PC-3 (cell line): ENCODE data around the gene NEUROG3. TPM values are rescaled to one million over a fixed set of nuclear protein-coding genes. Genes with fewer than 3 reads are reported as not detected.

ENCODE experiments used
- ATAC-seq: fragments of 200-7000 bp; cut with Tn5 transposase; 2 replicates; pipeline ENCODE4 v1.9.1; 2020; ENCODE audit warnings: mild to moderate bottlenecking, moderate library complexity
- BruUV-seq: library from RNA; stranded (reverse); fragments of 400-500 nt; replicated peaks from 2 replicates; lab custom pipeline; 2021; lab: Mats Ljungman, UMichigan
- CTCF ChIA-PET: fragments of 300-600 bp; sonication (Branson Sonifier 250); formaldehyde crosslinking; loops from one replicate; lab custom pipeline; 2022; ENCODE audit warnings: antibody characterized with exemption; lab: Charles Lee
- POLR2A ChIA-PET: fragments of 300-600 bp; sonication (Branson Sonifier 250); formaldehyde crosslinking; loops from one replicate; lab custom pipeline; 2022; ENCODE audit warnings: antibody characterized with exemption; ENCODE audit not compliant: unreplicated experiment; lab: Charles Lee
- DNase-seq: peaks from one replicate; pipeline ENCODE4 v3.0.0-alpha.2; 2015
- H2AFZ ChIP-seq: fragments of 300-600 bp; sonication (generic); 2 replicates; pipeline ENCODE4 v1.6.0; 2016; ENCODE audit warnings: antibody characterized with exemption, low read length
- H3F3A ChIP-seq: fragments of 300-600 bp; sonication (generic); one replicate; pipeline ENCODE4 v1.6.0; 2017; ENCODE audit warnings: antibody characterized with exemption, low read length, control low read depth, mild to moderate bottlenecking; ENCODE audit not compliant: unreplicated experiment
- H3K27ac ChIP-seq: fragments of 300-600 bp; sonication (generic); 2 replicates; pipeline ENCODE4 v1.5.1; 2016; ENCODE audit warnings: mild to moderate bottlenecking, low read length
- H3K27me3 ChIP-seq: fragments of 300-600 bp; sonication (generic); 2 replicates; pipeline ENCODE4 v1.6.1; 2016; ENCODE audit warnings: low read length, mixed read lengths
- H3K36me3 ChIP-seq: fragments of 300-600 bp; sonication (generic); 2 replicates; pipeline ENCODE4 v1.6.1; 2016; ENCODE audit warnings: low read depth, mixed run types, low read length, mixed read lengths
- H3K4me1 ChIP-seq: fragments of 300-600 bp; sonication (generic); 2 replicates; pipeline ENCODE4 v1.5.1; 2016; ENCODE audit warnings: low read length; ENCODE audit not compliant: insufficient read depth
- H3K4me2 ChIP-seq: fragments of 300-600 bp; sonication (generic); 2 replicates; pipeline ENCODE4 v1.6.0; 2016; ENCODE audit warnings: low read length
- H3K4me3 ChIP-seq: fragments of 300-600 bp; sonication (generic); 2 replicates; pipeline ENCODE4 v1.5.1; 2016; ENCODE audit warnings: mild to moderate bottlenecking, low read length, mixed read lengths
- H3K79me2 ChIP-seq: fragments of 300-600 bp; sonication (generic); 2 replicates; pipeline ENCODE4 v1.6.1; 2017; ENCODE audit warnings: low read length, mixed read lengths
- H3K9ac ChIP-seq: fragments of 300-600 bp; sonication (generic); 2 replicates; pipeline ENCODE4 v1.6.0; 2016; ENCODE audit warnings: mild to moderate bottlenecking, low read length
- H3K9me2 ChIP-seq: fragments of 300-600 bp; sonication (generic); replicated peaks from 2 replicates; pipeline ENCODE4 v1.6.1; 2016; ENCODE audit warnings: mixed run types, low read length, mixed read lengths
- H3K9me3 ChIP-seq: fragments of 300-600 bp; sonication (generic); 2 replicates; pipeline ENCODE4 v1.6.1; 2016; ENCODE audit warnings: low read length, mixed read lengths
- H4K20me1 ChIP-seq: fragments of 300-600 bp; sonication (generic); 2 replicates; pipeline ENCODE4 v1.6.1; 2016; ENCODE audit warnings: low read length, mixed read lengths
- EZH2 ChIP-seq: fragments of 300-600 bp; sonication (generic); IDR thresholded peaks from one replicate; pipeline ENCODE4 v1.6.1; 2017; ENCODE audit warnings: antibody characterized with exemption, mild to moderate bottlenecking, low read length; ENCODE audit not compliant: unreplicated experiment
- EZH2phosphoT487 ChIP-seq: fragments of 300-600 bp; sonication (generic); IDR thresholded peaks from 2 replicates; pipeline ENCODE4 v1.6.1; 2018; ENCODE audit warnings: mild to moderate bottlenecking, antibody characterized with exemption, low read length, borderline replicate concordance
- intact Hi-C: fragments of 100-400 bp; cut with micrococcal nuclease; formaldehyde crosslinking; loops from 2 replicates; pipeline ENCODE4 v1.9.0; 2023
- total RNA-seq: library from RNA; depleted of rRNA; stranded (reverse); fragments of >200 nt; gene quantifications from 2 replicates; pipeline ENCODE4 v1.2.3, GENCODE V29; 2014
- TF ChIP-seq, protein P1 (sequence below): fragments of 300-600 bp; sonication (generic); conservative IDR thresholded peaks from 2 replicates; pipeline ENCODE4 v1.5.1; 2017; ENCODE audit warnings: antibody characterized with exemption, low read depth, mild to moderate bottlenecking, low read length

NEUROG3 gene
- total RNA-seq, 1 experiment from 2014 or later = not detected

DNA sequence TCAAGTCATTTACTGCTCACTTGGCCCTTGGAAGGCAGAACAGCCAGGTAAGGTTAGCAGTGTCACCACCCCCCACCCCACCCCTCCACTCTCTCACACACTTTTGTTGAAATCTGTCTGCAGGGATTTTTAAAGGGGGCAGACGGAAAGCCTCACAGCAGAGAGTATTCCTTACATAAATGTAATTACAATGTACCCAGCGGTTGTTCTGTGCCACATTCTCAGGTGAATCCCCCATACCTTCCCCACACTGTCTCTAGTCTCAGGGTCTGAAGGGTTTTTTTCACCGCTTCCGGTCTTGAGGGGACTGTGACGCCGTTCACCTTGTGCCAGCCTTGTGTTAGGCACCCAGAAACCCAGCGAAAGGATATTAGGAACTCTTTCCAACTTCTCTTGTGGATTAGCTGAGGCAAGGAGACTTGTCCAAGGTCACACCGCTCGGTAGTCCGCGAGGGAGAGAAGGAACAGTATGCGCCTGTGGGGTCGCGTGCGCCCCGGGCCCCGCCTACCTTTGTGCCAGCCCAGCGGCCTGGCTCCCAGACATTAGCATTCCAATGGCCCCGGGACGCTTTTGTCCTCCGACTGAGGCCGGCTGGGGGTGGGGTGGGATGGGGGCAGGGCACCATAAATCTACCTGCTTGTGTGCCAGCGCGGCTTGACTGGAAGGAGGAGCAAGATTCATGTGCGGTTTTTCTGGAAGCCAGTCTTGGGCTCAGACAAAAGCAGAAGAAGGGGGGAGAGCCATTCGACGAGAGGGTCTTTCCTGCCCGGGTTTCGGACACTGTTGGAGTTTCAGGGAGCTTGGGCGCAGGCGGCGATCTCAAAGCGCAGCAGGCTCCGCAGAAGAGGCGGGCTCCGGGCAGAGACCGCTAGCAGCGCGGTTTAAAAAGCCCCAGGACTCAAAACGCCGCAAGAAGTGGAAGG, 4.5 kb downstream of the NEUROG3 start:
- H3K9ac ChIP-seq = no peak overlapping the region
- DNase-seq (no peak), ATAC-seq (no peak)
- no peaks in the 10 kb centered on the region for H3K36me3 ChIP-seq
- no peak overlapping the region for H3K4me2 ChIP-seq
- intact Hi-C loops = no loop called here
- H3K79me2 ChIP-seq = no peaks in the 10 kb centered on the region
- BruUV-seq = no TSS peak
- H3F3A ChIP-seq = no peaks in the 10 kb centered on the region
- no peak overlapping the region for H2AFZ ChIP-seq
- ChIA-PET CTCF (no interaction called here), POLR2A (no interaction called here)
- H3K9me2 ChIP-seq = no peaks in the 10 kb centered on the region
- H3K27ac ChIP-seq = no peak overlapping the region
- no peak overlapping the region for H3K4me3 ChIP-seq
- H3K27me3 ChIP-seq = peaks cover 87% of the 10 kb centered on the region
- H4K20me1 ChIP-seq = no peaks in the 10 kb centered on the region
- TF ChIP-seq EZH2 (no peak), EZH2phosphoT487 (no peak)
- TF ChIP-seq, protein P1, sequence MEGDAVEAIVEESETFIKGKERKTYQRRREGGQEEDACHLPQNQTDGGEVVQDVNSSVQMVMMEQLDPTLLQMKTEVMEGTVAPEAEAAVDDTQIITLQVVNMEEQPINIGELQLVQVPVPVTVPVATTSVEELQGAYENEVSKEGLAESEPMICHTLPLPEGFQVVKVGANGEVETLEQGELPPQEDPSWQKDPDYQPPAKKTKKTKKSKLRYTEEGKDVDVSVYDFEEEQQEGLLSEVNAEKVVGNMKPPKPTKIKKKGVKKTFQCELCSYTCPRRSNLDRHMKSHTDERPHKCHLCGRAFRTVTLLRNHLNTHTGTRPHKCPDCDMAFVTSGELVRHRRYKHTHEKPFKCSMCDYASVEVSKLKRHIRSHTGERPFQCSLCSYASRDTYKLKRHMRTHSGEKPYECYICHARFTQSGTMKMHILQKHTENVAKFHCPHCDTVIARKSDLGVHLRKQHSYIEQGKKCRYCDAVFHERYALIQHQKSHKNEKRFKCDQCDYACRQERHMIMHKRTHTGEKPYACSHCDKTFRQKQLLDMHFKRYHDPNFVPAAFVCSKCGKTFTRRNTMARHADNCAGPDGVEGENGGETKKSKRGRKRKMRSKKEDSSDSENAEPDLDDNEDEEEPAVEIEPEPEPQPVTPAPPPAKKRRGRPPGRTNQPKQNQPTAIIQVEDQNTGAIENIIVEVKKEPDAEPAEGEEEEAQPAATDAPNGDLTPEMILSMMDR = no peak
- no peaks in the 10 kb centered on the region for H3K4me1 ChIP-seq
- H3K9me3 ChIP-seq = no peaks in the 10 kb centered on the region

GRCh38 chr10:69567920-69568319, 5.3 kb downstream of the NEUROG3 start:
- no peaks in the 10 kb centered on the region for H3K9me2 ChIP-seq
- H3K9me3 ChIP-seq = no peaks in the 10 kb centered on the region
- H3K4me3 ChIP-seq = no peak overlapping the region
- ATAC-seq = peak; percentile 91
- intact Hi-C loops = no loop called here
- no peak overlapping the region for H3K4me2 ChIP-seq
- POLR2A ChIA-PET = interaction anchor here (0.6 kb wide), 1 partner anchor 164 kb away, joined by 4 read pairs; no protein-coding TSS in a partner anchor
- H3F3A ChIP-seq = no peaks in the 10 kb centered on the region
- peaks cover 85% of the 10 kb centered on the region for H3K27me3 ChIP-seq
- no peak overlapping the region for H3K9ac ChIP-seq
- no peaks in the 10 kb centered on the region for H3K79me2 ChIP-seq
- no peaks in the 10 kb centered on the region for H3K36me3 ChIP-seq
- H3K27ac ChIP-seq = no peak overlapping the region
- no peak for TF ChIP-seq EZH2
- TF ChIP-seq EZH2phosphoT487 = no peak
- TF ChIP-seq, protein P1 = no peak
- peak; percentile 81 for DNase-seq
- no peak overlapping the region for H2AFZ ChIP-seq
- H4K20me1 ChIP-seq = no peaks in the 10 kb centered on the region
- CTCF ChIA-PET = interaction anchor here (0.6 kb wide), 1 partner anchor 526 kb away, joined by 3 read pairs; no protein-coding TSS in a partner anchor
- no TSS peak for BruUV-seq
- H3K4me1 ChIP-seq = no peaks in the 10 kb centered on the region
